B cell (primary cell): ENCODE measurements around the gene FOXO1. TPM values are rescaled to one million over a fixed set of nuclear protein-coding genes. Genes with fewer than 3 reads are reported as not detected.

Source experiments
- ATAC-seq: fragments of 200-7000 bp; cut with Tn5 transposase; one replicate; pipeline ENCODE4 v1.10.0; 2021; ENCODE audit warnings: low read depth, mild to moderate bottlenecking, moderate number of reproducible peaks, moderate library complexity
- CTCF ChIA-PET: fragments of 350-600 bp; sonication (Branson Sonifier 250); formaldehyde crosslinking; loops from one replicate; lab custom pipeline; 2021; ENCODE audit warnings: antibody characterized with exemption, inconsistent platforms; lab: Charles Lee
- POLR2A ChIA-PET: fragments of 350-600 bp; sonication (Branson Sonifier 250); formaldehyde crosslinking; loops from one replicate; lab custom pipeline; 2021; ENCODE audit warnings: antibody characterized with exemption; lab: Charles Lee
- DNase-seq: peaks from one replicate; pipeline ENCODE4 v3.0.0; 2013
- H2AFZ ChIP-seq: 2 replicates; pipeline ENCODE4 v1.6.1; 2012; ENCODE audit warnings: mild to moderate bottlenecking, low read depth, low read length; ENCODE audit not compliant: insufficient read depth, poor library complexity, severe bottlenecking
- H3K27ac ChIP-seq, 2 donors: 1 replicate in 1 of 2; 2 replicates in 1 of 2; pipeline ENCODE4 v1.5.1; 2012 to 2013; ENCODE audit warnings: low read length in 2 of 2, mild to moderate bottlenecking in 2 of 2, moderate library complexity in 1 of 2
- H3K27me3 ChIP-seq, 4 experiments: fragments of 200-600 bp in 1 of 4; sonication (generic) in 1 of 4; replicated peaks in 1 of 4; 1 replicate in 2 of 4; 2 replicates in 2 of 4; pipeline versions ENCODE4 v1.6.1 to v1.7.0; 2013 to 2016; ENCODE audit warnings: low read length in 3 of 4, mild to moderate bottlenecking in 2 of 4, mixed read lengths in 1 of 4, moderate library complexity in 1 of 4; ENCODE audit not compliant: insufficient read depth in 4 of 4, control insufficient read depth in 3 of 4; ENCODE audit errors: control extremely low read depth in 1 of 4
- H3K36me3 ChIP-seq, 2 experiments: replicated peaks in 1 of 2; 1 replicate in 1 of 2; 2 replicates in 1 of 2; pipeline versions ENCODE4 v1.6.1 to v1.7.1; 2013; ENCODE audit warnings: low read length in 1 of 2; ENCODE audit not compliant: insufficient read depth in 2 of 2, control insufficient read depth in 1 of 2; ENCODE audit errors: control extremely low read depth in 1 of 2, extremely low read depth in 1 of 2
- H3K4me1 ChIP-seq, 2 donors: fragments of 200-600 bp in 1 of 2; sonication (generic) in 1 of 2; 1 replicate in 1 of 2; 2 replicates in 1 of 2; pipeline versions ENCODE4 v1.5.1 to v1.6.1; 2013 to 2017; ENCODE audit warnings: low read length in 2 of 2; ENCODE audit not compliant: control insufficient read depth in 2 of 2, insufficient read depth in 2 of 2
- H3K4me2 ChIP-seq: replicated peaks from 2 replicates; pipeline ENCODE3; 2012; ENCODE audit warnings: mild to moderate bottlenecking, low read depth, low read length; ENCODE audit not compliant: poor library complexity, severe bottlenecking
- H3K4me3 ChIP-seq, 5 experiments: fragments of 200-600 bp in 1 of 5; sonication (generic) in 1 of 5; 1 replicate in 3 of 5; 2 replicates in 2 of 5; pipeline versions ENCODE4 v1.5.1 to v1.7.0; 2011 to 2016; ENCODE audit warnings: low read length in 4 of 5, mild to moderate bottlenecking in 4 of 5, low read depth in 2 of 5, control low read depth in 1 of 5, moderate library complexity in 1 of 5; ENCODE audit not compliant: insufficient read depth in 1 of 5; ENCODE audit errors: control extremely low read depth in 1 of 5, extremely low read depth in 1 of 5
- H3K79me2 ChIP-seq: fragments of 200-600 bp; sonication (generic); one replicate; pipeline ENCODE4 v1.6.0; 2016; ENCODE audit warnings: low read length; ENCODE audit not compliant: control insufficient read depth, insufficient read depth
- H3K9ac ChIP-seq: fragments of 200-600 bp; sonication (generic); 2 replicates; pipeline ENCODE4 v1.6.1; 2017; ENCODE audit warnings: mild to moderate bottlenecking, low read length, moderate library complexity
- H3K9me3 ChIP-seq, 3 donors: one replicate each; pipeline versions ENCODE4 v1.6.1 to v1.7.1; 2013; ENCODE audit warnings: low read length in 2 of 3; ENCODE audit not compliant: control insufficient read depth in 2 of 3, insufficient read depth in 1 of 3; ENCODE audit errors: control extremely low read depth in 1 of 3
- H4K20me1 ChIP-seq: 2 replicates; pipeline ENCODE4 v1.6.0; 2012; ENCODE audit warnings: mild to moderate bottlenecking, low read length; ENCODE audit not compliant: insufficient read depth, control insufficient read depth, poor library complexity, severe bottlenecking
- H3K27ac Mint-ChIP-seq: one replicate; pipeline ENCODE4 v1.8.0; 2021; ENCODE audit warnings: mixed read lengths
- H3K27me3 Mint-ChIP-seq: one replicate; pipeline ENCODE4 v1.8.0; 2021; ENCODE audit warnings: mixed read lengths
- H3K4me1 Mint-ChIP-seq: one replicate; pipeline ENCODE4 v1.8.0; 2021; ENCODE audit warnings: mixed read lengths
- H3K4me3 Mint-ChIP-seq: one replicate; pipeline ENCODE4 v1.8.0; 2021; ENCODE audit warnings: mixed read lengths
- H3K9me3 Mint-ChIP-seq: one replicate; pipeline ENCODE4 v1.8.0; 2022; ENCODE audit warnings: mixed read lengths; ENCODE audit not compliant: insufficient read depth
- EZH2 ChIP-seq: IDR thresholded peaks from 2 replicates; pipeline ENCODE4 v1.6.1; 2012; ENCODE audit warnings: borderline replicate concordance, low read depth, mild to moderate bottlenecking, moderate library complexity, low read length; ENCODE audit not compliant: insufficient read depth, poor library complexity, severe bottlenecking
- WGBS: methylation state at CpG from one replicate; pipeline ENCODE4 v1.1.5; 2013; ENCODE audit warnings: missing lambda C conversion rate; ENCODE audit not compliant: insufficient coverage; 5-methylcytosine and 5-hydroxymethylcytosine counted together
- intact Hi-C: fragments of 100-400 bp; cut with micrococcal nuclease; formaldehyde crosslinking; loops from one replicate; pipeline ENCODE4 v1.10.0; 2022
- polyA plus RNA-seq: library from polyadenylated mRNA; depleted of rRNA; stranded (reverse); fragments of >200 nt; gene quantifications from 2 replicates; pipeline ENCODE4 v1.2.3, GENCODE V29; 2012
- total RNA-seq, 2 donors: library from RNA; stranded (reverse); fragments of 120-200 nt in 1 of 2; gene quantifications; 1 replicate in 1 of 2; 2 replicates in 1 of 2; pipeline versions ENCODE4 v1.2.3 to v1.2.4, GENCODE V29; 2013 to 2022
- TF ChIP-seq, protein P1 (sequence below): fragments of 200-600 bp; IDR thresholded peaks from one replicate; pipeline ENCODE4 v1.8.0; 2022; ENCODE audit warnings: antibody characterized with exemption, mild to moderate bottlenecking

Gene FOXO1
- total and polyA plus RNA-seq, 2 donors (not counting 1 experiment from before 2014, with no cell fraction given): 22.8 to 77.9 TPM

- no peak overlapping the region for H3K4me3 ChIP-seq
- no peak overlapping the region for H3K9ac ChIP-seq
- 70% methylated on average over 7 of the region's 11 CpGs for WGBS
- Mint-ChIP-seq H3K9me3 (no peaks in the 10 kb centered on the region), H3K4me1 (peaks cover 88% of the 10 kb centered on the region), H3K27me3 (no peaks in the 10 kb centered on the region), H3K27ac (peak overlapping the region; percentile 62), H3K4me3 (peak overlapping the region; percentile 32)
- H3K79me2 ChIP-seq: peaks cover 100% of the 10 kb centered on the region
- H3K4me2 ChIP-seq: peak overlapping the region; percentile 43
- peaks cover 42% of the 10 kb centered on the region for H4K20me1 ChIP-seq
- H3K27me3 ChIP-seq: no peaks in the 10 kb centered on the region
- TF ChIP-seq, protein P1, sequence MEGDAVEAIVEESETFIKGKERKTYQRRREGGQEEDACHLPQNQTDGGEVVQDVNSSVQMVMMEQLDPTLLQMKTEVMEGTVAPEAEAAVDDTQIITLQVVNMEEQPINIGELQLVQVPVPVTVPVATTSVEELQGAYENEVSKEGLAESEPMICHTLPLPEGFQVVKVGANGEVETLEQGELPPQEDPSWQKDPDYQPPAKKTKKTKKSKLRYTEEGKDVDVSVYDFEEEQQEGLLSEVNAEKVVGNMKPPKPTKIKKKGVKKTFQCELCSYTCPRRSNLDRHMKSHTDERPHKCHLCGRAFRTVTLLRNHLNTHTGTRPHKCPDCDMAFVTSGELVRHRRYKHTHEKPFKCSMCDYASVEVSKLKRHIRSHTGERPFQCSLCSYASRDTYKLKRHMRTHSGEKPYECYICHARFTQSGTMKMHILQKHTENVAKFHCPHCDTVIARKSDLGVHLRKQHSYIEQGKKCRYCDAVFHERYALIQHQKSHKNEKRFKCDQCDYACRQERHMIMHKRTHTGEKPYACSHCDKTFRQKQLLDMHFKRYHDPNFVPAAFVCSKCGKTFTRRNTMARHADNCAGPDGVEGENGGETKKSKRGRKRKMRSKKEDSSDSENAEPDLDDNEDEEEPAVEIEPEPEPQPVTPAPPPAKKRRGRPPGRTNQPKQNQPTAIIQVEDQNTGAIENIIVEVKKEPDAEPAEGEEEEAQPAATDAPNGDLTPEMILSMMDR: no peak
- TF ChIP-seq EZH2: no peak
- H2AFZ ChIP-seq: no peak overlapping the region
- DNase-seq (no peak), ATAC-seq (no peak)
- no peaks in the 10 kb centered on the region for H3K9me3 ChIP-seq
- peaks cover 83 to 94% of the 10 kb centered on the region in 2 donors for H3K4me1 ChIP-seq
- CTCF ChIA-PET: interaction anchor here (1.0 to 1.1 kb wide), 2 partner anchors 75 to 528 kb away, joined by 3 to 6 read pairs; no protein-coding TSS in a partner anchor
- H3K27ac ChIP-seq: peak overlapping the region; percentile 42 to 85
- no peaks in the 10 kb centered on the region for H3K36me3 ChIP-seq
- intact Hi-C loops: loop anchor here (2.0 kb wide), 2 partner anchors 15 to 17 kb away; no protein-coding TSS in a partner anchor
- POLR2A ChIA-PET: interaction anchor here (0.6 kb wide), 1 partner anchor 17 kb away, joined by 3 read pairs; no protein-coding TSS in a partner anchor
These were observed 68.6 kb downstream of the FOXO1 start for GRCh38 chr13:40597735-40598365.

DNA sequence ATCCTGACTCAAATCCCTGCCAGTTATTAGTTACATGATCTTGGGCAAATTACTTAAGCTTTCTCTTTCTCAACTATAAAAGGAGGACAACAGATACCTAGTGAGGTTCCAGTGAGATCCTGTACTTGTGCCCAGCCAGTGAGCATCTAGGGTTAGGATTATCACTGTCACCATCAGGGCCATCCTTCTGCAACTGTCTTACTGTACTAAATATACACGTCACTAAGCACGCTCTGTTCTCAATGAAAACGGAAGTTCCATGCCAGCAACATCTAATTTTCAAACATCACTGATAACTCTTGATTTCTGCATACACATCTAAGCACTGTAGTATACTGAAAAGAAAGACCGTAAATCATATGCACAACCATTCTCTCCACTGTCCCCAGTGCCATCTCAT is 70.0 kb downstream of the FOXO1 start:
- TF ChIP-seq, protein P1: no peak
- no peak for TF ChIP-seq EZH2
- Histone ChIP-seq H3K4me3 (no peak overlapping the region), H3K4me1 (peaks cover 93 to 98% of the 10 kb centered on the region in 2 donors), H3K9ac (peak overlapping the region; percentile 10), H3K9me3 (no peaks in the 10 kb centered on the region), H3K79me2 (peaks cover 100% of the 10 kb centered on the region), H2AFZ (no peak overlapping the region), H4K20me1 (peaks cover 42% of the 10 kb centered on the region), H3K27ac (peak overlapping the region; percentile 42 to 85), H3K27me3 (no peaks in the 10 kb centered on the region), H3K4me2 (peak overlapping the region; percentile 43), H3K36me3 (no peaks in the 10 kb centered on the region)
- Mint-ChIP-seq H3K4me1 (peaks cover 90% of the 10 kb centered on the region), H3K27ac (peak overlapping the region; percentile 85), H3K27me3 (no peaks in the 10 kb centered on the region), H3K9me3 (no peaks in the 10 kb centered on the region), H3K4me3 (peak overlapping the region; percentile 68)
- intact Hi-C loops: loop anchor here (2.0 kb wide), 1 partner anchor 16 kb away; no protein-coding TSS in a partner anchor
- DNase-seq: peak; percentile 57
- ChIA-PET POLR2A (no interaction called here), CTCF (interaction anchor here (0.9 kb wide), 1 partner anchor 527 kb away, joined by 3 read pairs; no protein-coding TSS in a partner anchor)
- peak; percentile 67 for ATAC-seq
- WGBS: 3% methylated on average over 3 of the region's 4 CpGs
